ENCODE data around the gene KAT14.
A peak's percentile ranks its signal among the peaks of the same experiment; 100 is the strongest.
"Not testable (repeated sequence)": the region's sequence is repeated elsewhere in the genome, so short reads cannot be mapped to it uniquely, and the experiment has no call there.

Gene KAT14, protein sequence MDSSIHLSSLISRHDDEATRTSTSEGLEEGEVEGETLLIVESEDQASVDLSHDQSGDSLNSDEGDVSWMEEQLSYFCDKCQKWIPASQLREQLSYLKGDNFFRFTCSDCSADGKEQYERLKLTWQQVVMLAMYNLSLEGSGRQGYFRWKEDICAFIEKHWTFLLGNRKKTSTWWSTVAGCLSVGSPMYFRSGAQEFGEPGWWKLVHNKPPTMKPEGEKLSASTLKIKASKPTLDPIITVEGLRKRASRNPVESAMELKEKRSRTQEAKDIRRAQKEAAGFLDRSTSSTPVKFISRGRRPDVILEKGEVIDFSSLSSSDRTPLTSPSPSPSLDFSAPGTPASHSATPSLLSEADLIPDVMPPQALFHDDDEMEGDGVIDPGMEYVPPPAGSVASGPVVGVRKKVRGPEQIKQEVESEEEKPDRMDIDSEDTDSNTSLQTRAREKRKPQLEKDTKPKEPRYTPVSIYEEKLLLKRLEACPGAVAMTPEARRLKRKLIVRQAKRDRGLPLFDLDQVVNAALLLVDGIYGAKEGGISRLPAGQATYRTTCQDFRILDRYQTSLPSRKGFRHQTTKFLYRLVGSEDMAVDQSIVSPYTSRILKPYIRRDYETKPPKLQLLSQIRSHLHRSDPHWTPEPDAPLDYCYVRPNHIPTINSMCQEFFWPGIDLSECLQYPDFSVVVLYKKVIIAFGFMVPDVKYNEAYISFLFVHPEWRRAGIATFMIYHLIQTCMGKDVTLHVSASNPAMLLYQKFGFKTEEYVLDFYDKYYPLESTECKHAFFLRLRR

DNA sequence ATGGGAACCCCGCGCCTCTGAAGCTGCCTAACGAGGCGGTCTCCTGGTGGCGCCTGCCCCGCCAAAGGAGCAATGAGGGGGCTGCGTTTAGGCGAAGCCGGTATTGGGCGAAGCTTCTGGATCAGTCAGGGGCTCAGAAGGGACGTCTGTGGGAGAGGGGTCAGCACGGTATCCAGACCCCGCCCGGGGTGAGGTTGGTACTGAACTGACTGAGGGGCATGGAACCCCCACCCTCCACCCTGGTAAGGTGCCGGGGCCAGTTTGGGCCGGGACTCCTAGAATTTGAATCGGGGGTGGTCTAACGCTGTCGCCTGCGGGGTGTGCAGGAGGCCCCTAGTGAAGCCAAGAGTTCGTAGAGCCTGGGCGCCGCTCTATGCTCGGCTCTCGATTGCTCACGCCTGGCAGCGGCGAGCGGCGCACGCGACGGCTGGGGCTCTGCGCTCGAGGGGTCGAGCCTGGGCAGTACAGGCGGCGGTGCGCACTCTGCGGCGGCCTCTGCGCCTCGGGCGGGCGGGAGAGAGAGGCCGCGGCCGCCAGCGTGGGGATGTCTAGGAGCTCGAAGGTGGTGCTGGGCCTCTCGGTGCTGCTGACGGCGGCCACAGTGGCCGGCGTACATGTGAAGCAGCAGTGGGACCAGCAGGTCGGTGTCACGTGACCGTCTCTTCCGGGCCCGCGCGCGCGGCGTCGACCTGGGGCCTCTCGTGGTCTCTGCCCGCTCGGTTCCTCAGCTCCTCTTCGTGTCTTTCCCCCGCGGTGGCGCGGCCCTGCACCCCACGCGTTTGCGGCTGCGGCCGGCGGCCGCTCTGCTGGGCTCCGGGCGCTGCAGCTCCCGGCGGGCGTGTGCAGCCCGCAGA is at the start of gene KAT14, which contains the start of gene PET117:
TSS of gene KAT14 (plus strand) at position 452 of the 854 bp plus-strand sequence. CDS start 4,798 bp downstream, outside the sequence.
TSS of gene PET117 (plus strand) at position 452 of the 854 bp plus-strand sequence. CDS start at position 545, 93 bp downstream.
- DNase-seq (ENCODE audit: low spot score) = peak; percentile 93

DNA sequence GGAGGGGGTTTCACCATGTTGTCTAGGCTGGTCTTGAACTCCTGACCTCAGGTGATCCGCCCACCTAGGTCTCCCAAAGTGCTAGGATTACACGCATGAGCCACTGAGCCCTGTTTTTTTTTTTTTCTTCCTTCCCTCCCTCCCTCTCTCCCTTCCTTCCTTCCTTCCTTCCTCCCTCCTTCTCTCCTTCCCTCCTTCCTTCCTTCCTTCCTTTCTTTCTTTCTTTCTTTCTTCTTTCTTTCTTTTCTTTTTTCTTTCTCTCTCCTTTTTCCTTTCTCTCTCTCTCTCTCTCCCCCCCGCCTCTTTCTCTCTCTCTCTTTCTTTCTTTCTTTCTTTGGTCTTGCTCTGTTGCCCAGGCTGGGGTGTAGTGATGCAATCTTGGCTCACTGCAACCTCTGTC is 49.4 kb upstream of the KAT14 start:
- not testable (repeated sequence) for DNase-seq (ENCODE audit: low spot score)

DNA sequence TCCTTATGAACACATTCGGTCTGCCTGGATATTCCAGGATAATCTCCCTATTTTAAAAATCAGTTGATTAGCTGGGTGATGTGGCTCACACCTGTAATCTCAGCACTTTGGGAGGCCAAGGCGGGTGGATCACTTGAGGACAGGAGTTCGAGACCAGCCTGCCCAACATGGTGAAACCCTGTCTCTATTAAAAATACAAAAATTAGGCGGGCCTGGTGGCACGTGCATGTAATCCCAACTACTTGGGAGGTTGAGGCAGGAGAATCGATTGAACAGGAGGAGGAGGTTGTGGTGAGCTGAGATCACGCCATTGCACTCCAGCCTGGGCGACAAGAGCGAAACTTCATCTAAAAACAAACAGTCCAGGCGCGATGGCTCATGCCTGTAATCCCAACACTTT is 48.8 kb upstream of the KAT14 start:
- not testable (repeated sequence) for DNase-seq (ENCODE audit: low spot score)

DNA sequence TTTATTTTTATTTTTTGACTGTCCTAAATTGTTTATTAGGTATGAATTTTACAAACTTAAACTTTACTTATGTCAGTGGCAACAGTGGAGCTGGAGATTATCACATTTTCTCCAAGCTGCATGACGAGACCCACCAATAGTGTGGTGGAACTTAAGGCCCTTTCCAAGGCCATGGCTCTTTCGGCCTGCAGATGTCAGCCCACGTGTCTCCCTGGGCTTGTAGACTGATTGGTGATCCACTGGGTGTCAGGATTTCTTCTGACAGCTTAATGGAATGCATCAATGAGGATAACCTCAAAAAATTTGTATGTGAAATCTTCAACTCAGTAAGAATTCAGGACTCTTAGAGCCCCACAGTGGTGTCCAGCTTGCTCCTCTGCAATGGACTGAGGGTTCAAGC is 47.6 kb upstream of the KAT14 start:
- no peak for DNase-seq (ENCODE audit: low spot score)

DNA sequence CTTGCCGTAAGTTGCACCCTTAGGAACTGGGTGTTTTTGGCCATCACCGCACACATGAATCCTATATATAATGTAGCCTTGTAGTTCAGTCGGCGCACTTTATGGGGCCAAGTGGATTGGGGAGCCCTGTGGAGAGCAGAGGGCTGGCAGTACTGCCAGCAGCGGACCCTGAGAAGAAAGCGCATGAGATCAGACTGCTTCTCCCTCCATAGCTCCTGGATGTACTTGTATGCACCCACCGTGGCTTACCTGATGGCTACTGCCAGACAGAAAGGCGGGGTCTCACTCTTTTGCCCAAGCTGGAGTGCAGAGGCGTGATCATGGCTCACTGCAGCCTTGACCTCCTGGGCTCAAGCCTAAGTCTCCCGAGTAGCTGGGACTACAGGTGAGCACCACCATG is 47.2 kb upstream of the KAT14 start:
- no peak for DNase-seq (ENCODE audit: low spot score)

DNA sequence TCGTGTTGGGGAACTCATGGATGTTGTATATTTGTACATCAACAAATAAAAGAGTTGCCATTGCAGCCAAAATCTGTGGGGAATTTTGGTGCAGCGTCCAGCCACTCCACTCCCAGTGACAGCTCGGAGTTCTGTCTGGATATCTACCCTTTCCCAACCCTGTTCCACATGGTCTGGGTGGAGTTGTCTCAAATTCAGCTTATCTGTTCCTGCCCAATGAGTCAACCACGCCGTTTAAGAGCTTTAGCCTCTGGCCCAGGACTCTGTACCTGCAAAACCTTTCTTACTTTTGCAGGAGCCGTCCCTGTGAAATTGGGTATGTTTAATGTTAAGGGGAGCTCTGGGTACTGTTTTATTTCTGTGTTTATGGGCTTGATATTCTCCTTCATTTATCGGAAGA is 46.0 kb upstream of the KAT14 start:
- no peak for DNase-seq (ENCODE audit: low spot score)

DNA sequence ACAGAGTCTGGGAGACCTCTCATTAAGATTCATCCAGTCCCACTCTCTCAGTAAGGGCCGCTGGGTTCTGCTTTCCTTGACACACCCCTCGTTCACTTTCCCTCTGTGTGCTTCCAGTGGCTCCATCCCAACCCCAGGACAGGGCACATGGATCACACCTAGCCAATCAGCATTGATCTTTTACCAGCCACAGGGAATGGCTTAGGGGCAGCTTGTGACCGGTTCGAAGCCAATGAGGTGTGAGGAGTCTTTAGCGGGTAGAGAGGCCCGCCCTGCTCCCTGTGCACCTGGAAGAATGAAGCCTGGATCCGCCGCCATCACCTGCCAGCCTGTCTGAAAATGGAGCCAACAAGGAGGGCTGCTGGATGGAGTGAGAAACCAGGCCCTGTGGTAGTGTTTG is 44.8 kb upstream of the KAT14 start:
- DNase-seq (ENCODE audit: low spot score) = no peak

DNA sequence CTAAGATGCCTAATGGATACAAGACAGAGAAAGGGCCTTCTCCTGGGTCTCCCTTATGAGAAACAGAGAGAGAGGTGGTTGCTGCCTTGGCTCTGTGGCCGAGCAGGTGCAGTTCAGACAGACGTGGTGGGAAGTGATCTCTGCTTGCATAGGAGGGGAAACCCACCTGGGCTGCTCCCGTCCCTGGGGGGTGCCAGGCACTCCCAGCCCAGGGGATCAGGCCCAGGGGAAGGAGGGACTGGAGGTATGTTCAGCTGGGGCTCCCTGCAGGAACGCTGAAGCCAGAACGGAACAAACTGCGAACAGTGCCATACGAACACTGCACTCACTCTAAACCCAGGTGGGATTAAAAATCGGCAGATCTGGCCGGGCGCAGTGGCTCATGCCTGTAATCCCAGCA is 44.3 kb upstream of the KAT14 start:
- DNase-seq (ENCODE audit: low spot score) = no peak

DNA sequence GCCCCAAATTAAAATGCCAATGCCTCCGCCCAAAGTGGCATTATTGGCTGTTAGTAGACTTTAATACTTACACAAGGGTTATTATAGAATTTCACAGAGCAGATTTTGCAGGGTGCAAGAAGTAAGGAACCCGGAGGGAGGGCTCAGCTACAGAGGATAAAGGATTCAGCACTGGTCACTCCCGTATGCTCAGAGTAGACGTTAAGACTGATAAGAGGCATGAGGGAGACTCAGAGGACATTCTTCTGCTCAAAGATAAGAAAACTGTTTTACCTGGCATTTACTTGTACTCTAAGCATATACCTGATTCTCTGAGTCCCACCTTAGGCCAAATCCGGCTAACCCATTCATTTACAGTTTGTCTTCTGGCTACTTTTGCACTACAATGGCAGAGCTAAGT is 43.5 kb upstream of the KAT14 start:
- DNase-seq (ENCODE audit: low spot score) = no peak

DNA sequence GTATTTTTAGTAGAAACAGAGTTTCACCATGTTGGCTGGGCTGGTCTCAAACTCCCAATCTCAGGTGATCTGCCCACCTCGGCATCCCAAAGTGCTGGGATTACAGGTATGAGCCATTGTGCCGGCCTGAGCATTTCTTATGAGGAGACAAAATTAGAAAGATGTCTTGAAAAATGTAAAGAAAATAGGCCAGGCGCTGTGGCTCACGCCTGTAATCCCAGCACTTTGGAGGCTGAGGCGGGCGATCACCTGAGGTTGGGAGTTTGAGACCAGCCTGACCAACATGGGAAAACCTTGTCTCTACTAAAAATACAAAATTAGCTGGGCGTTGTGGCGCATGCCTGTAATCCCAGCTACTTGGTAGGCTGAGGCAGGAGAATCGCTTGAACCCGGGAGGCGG is 37.1 kb upstream of the KAT14 start:
- DNase-seq (ENCODE audit: low spot score) = not testable (repeated sequence)

DNA sequence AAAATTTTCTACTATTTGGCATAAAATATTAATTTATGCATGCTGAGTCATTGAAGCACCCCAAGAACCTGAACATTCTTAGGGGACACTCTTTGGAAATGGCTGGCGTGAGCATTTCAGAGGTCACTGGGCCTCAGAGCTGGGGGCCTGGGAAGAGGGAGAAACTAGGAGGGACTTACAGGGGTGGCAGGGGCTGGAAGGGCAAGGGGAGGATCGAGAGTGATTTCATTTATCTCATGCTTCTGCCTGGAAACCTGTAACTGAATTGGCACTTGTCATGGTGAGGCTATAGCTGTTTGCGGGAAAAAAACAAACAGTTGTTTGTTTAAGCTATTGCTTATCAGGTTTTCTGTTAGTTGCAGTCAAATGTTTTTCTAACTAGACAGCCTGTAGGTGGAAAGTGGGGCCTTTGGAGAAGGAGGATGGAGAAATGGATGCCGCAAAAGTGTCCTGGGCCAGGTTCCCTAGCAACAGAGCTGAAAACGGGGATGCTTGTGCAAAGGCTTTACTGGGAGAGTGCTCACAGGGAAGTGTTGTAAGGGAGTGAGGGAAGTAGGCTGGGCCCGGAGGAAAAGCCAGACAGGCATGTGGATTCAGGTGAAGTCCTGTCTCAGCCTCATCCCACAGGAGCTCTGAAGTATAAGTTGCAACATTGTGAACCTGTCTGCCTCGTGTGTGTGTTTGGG is 36.4 kb upstream of the KAT14 start:
- DNase-seq (ENCODE audit: low spot score) = no peak

DNA sequence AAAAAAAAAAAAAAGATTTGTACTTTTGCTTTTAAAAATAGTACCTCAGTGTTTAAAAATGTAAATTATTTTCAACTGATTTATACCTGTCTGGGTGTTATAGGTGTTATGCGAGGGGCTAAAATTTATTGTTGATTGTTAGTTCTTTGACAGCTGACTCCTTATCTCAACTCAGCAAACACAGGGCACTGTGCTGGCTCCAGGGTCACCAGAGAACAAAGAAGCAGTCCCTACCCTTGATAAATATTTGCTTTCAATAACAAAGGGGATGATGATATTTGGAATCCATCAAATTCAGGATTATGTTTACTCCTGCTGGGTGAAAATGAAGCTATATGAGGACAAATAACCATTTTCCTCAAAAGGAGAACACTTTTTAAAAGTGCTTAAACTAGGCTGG is 34.2 kb upstream of the KAT14 start:
- no peak for DNase-seq (ENCODE audit: low spot score)

DNA sequence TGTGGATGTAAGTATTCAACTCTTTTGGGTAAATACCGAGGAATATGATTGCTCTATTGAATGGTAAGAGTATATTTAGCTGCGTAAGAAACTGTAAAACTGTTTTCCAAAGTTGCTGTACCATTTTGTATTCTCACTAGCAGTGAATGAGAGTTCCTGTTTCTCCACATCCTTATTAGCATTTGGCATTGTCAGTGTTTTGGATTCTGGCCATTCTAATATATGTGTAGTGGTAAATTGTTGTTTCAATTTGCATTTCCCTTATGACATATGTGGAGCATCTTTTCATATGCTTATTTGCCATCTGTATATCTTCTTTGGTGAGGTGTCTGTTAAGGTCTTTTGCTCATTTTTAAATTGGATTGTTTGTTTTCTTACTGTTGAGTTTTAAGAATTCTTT is 29.3 kb upstream of the KAT14 start:
- no peak for DNase-seq (ENCODE audit: low spot score)

DNA sequence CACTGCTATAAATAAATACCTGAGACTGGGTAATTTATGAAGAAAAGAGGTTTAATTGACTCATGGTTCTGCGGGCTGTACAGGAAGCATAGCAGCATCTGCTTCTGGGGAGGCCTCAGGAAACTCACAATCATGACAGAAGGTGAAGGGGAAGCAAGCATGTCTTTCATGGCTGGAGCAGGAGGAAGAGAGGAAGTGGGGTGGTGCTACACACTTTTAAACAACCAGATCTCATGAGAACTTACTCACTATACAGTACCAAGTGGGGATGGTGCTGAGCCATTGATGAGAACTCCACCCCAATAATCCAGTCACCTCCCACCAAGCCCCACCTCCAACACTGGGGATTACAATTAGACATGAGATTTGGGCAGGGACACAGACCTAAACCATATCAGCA is 9.1 kb upstream of the KAT14 start:
- DNase-seq (ENCODE audit: low spot score) = not testable (repeated sequence)

DNA sequence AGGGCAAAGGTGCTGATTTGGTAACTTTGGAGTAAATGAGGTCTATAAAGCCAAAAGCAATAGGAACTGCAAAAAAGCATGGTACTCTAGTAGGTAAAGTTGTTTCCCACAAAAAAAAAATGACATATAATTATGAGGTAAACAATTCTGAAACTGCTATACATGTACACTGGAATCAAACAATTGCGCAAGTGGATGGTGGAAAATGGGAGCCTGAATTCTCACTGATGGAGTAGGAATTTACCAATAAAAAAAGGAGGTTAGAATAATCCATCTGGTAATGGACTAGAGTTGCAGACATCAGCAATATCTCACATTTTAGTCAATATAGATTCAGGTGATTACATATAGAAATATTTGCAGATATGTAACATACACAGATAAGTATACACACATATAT is 5.0 kb upstream of the KAT14 start:
- no peak for DNase-seq (ENCODE audit: low spot score)

DNA sequence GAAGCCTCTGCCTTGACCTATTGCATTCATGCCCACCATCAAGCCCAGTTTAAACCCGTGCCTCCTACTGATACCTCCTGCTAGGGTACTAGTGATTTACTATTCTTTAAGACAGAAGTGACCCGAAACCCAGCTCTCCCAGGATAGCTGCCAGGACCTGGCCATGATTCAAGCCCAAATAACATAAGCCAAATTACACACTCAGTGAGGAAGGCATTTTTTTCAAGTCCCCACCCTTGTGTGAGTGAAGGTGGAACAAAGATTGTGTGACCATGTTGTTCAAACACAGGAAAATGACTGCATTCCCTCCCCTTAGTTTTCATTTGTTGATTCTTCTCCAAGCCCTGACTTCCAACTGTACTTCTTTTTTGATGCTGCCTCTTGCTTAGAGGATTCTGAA is 3.7 kb upstream of the KAT14 start:
- no peak for DNase-seq (ENCODE audit: low spot score)

DNA sequence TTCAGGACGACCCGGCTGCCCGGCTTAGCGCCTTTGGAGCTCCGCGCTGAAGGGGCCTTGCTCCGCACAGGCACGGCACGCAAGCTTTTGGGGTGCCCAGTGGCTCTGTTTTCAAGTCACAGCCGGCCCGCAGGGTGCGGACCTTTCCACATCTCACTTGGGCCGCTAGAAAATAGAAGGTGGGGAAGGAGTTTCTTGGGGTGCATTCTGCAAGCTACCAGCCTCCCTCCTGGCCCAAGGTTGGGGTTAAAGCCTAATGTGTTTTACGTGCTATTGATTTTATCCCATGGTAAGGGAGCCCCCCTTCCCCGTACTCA is 561 bp downstream of the KAT14 start:
- no peak for DNase-seq (ENCODE audit: low spot score)

DNA sequence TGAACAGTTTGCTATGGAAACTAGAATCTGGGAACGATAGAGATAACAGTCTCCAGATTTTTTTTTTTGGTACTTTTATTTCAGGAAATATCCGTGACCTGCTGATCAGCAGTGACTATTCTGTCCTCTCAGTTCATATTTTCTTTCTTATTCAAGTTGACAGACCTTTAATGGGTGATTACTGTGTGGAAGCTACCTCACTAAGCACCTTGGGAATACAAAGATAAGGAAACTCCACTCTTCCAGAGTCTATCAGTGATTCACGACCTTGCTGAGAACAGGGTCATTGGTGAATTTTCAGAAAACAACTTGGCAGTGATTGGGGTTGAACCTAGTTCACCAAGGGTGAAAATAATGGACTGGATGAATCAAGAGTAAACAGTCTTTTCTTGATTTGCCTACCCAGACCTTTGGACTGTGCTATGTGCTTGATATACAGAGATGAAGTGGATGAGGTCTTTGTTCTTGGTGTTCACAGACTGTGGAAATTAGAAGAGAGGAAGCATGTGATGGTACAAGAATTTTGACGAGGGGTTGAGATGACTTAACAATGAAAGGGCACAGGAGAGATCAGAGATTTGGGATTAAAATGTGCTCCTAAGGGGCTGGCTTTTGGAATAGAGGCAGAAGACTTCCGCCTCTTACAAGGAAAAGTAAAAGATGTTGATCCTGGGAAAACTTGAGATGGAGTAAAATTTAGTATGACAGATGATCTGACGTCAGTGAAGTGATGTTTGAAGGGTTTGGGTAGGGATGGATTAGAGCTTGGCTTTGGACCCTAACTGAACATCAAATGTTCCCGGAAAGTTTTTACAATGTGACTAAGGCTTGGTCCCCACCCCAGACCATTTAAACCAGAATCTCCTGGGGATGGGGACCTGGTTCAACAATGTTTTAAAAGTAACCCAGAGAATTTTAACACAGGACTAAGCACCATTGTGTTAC is 1.2 kb downstream of the KAT14 start:
- DNase-seq (ENCODE audit: low spot score) = no peak

DNA sequence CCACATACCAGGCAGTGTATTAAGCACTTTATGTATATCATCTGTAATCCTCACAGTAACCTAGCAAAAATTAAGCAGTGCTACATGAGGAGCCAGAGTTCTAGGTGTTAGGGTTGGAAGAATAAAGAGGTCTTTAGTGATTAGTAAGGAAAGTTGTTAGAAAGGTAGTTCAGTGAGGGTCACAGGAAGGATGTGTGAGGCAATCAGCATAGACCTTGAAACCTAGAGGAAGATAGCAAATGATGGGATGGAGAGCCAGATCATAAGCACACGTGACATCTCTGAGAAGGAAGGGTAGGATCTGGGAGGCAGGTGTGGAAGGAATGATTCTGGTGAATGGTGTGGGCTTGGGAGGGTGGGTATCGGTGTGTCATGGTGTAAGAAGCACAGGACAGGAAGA is 2.2 kb downstream of the KAT14 start:
- no peak for DNase-seq (ENCODE audit: low spot score)

DNA sequence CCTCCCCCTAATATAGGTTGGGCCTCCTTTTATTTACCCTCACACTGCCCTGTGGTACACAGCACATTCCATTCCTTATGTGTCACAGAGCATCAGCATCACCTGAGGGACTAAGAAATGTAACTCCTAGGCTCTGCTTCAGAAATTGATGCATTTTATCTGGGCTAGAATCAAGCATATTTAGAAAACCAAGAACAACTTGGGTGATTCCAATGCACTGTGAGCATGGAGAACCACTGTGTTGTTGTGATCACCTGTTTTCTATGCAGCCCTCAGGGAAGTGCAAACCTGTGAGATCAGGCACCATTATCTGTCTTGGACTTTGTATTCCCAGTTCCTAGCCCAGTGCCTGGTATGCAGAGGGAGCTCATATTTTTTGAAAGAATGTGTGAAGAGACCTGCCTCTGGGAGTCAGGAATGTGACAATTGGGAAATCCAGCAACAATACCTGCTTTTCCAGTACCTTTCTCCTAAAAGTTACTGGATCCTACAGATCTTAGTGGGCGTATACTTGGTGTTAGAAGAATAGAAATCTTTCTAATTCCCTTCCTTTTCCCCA is 7.0 kb downstream of the KAT14 start:
- DNase-seq (ENCODE audit: low spot score) = no peak
